Esophagus squamous epithelium (tissue), 4 donors: Measurements from ENCODE around the gene ITGA8.

Experiments used
- POLR2A ChIP-seq, 4 donors: fragments of 450-650 bp; IDR thresholded peaks; one replicate each; pipeline ENCODE4 v1.6.1; 2017; ENCODE audit warnings: antibody characterized with exemption in 4 of 4, mild to moderate bottlenecking in 4 of 4, moderate library complexity in 3 of 4
- TF ChIP-seq, protein P1 (sequence below), 6 experiments: fragments of 450-650 bp in 4 of 6; fragments of 200-600 bp in 2 of 6; sonication (generic) in 2 of 6; IDR thresholded peaks; one replicate each; pipeline ENCODE4 v1.5.1; 2016 to 2019; ENCODE audit warnings: antibody characterized with exemption in 6 of 6, mild to moderate bottlenecking in 4 of 6, moderate library complexity in 4 of 6

DNA sequence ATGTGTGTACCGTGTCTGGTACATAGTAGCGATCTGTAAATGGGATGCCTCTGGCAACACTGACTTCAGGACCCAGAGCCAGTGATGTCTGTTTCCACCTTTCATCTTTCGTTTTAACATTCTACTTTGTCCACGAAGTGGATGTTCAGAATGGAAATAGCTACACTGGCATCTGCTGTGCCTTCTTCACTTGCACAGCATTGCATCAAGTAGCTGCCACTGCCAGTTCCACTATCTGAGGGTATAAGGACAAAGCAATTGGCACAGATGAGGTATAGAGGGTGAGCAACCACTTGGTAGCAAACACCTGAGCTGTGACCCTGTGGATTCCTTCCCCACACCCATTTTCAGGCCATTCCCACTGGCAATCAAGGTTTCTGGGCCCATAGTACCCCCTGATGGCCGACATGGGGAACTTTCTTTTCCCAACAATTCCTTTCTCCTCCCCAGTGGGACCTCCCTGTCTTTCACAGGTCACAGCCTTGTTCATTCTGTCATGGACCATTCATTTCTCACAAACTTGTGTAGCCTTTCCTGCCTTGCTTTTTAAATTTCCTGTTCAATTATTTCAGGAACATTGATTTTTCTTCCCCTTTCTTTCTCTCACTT lies 4.0 kb downstream of the ITGA8 start:
- TF ChIP-seq, protein P1, sequence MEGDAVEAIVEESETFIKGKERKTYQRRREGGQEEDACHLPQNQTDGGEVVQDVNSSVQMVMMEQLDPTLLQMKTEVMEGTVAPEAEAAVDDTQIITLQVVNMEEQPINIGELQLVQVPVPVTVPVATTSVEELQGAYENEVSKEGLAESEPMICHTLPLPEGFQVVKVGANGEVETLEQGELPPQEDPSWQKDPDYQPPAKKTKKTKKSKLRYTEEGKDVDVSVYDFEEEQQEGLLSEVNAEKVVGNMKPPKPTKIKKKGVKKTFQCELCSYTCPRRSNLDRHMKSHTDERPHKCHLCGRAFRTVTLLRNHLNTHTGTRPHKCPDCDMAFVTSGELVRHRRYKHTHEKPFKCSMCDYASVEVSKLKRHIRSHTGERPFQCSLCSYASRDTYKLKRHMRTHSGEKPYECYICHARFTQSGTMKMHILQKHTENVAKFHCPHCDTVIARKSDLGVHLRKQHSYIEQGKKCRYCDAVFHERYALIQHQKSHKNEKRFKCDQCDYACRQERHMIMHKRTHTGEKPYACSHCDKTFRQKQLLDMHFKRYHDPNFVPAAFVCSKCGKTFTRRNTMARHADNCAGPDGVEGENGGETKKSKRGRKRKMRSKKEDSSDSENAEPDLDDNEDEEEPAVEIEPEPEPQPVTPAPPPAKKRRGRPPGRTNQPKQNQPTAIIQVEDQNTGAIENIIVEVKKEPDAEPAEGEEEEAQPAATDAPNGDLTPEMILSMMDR (IDR thresholded peaks at IDR 0.05) = peak in 4 of 6 experiments; percentile 26 to 36 (median 30)
- no peak for TF ChIP-seq POLR2A (IDR thresholded peaks at IDR 0.05)
